PC-9 (cell line): ENCODE results near the gene PXMP2. TPM values are rescaled to one million over a fixed set of nuclear protein-coding genes. Genes with fewer than 3 reads are reported as not detected.

ENCODE experiments used
- BruUV-seq: library from RNA; stranded (reverse); fragments of 400-500 nt; replicated peaks from 2 replicates; lab custom pipeline; 2021; lab: Mats Ljungman, UMichigan
- CTCF ChIA-PET: fragments of 300-600 bp; sonication (Branson Sonifier 250); formaldehyde crosslinking; loops from one replicate; lab custom pipeline; 2022; ENCODE audit warnings: antibody characterized with exemption; lab: Charles Lee
- POLR2A ChIA-PET: fragments of 300-600 bp; sonication (Branson Sonifier 250); formaldehyde crosslinking; loops from one replicate; lab custom pipeline; 2022; ENCODE audit warnings: antibody characterized with exemption; ENCODE audit not compliant: unreplicated experiment; lab: Charles Lee
- DNase-seq, 2 experiments: peaks; one replicate each; pipeline versions ENCODE4 v3.0.0 to v3.0.0-alpha.2; 2015 to 2022; ENCODE audit warnings: mixed read lengths in 1 of 2
- H2AFZ ChIP-seq: fragments of 200-600 bp; sonication (generic); 2 replicates; pipeline ENCODE4 v1.8.1; 2017; ENCODE audit warnings: antibody characterized with exemption
- H3F3A ChIP-seq: fragments of 200-600 bp; sonication (generic); 2 replicates; pipeline ENCODE4 v1.8.1; 2017; ENCODE audit warnings: antibody characterized with exemption, mild to moderate bottlenecking, low read depth; ENCODE audit not compliant: insufficient read depth
- H3K27ac ChIP-seq: fragments of 200-600 bp; sonication (generic); 2 replicates; pipeline ENCODE4 v1.6.1; 2016; ENCODE audit warnings: mixed run types
- H3K27me3 ChIP-seq: fragments of 200-600 bp; sonication (generic); 2 replicates; pipeline ENCODE4 v1.6.1; 2016; ENCODE audit warnings: low read depth, mixed run types; ENCODE audit not compliant: insufficient read depth
- H3K36me3 ChIP-seq: fragments of 200-600 bp; sonication (generic); 2 replicates; pipeline ENCODE4 v1.6.1; 2016; ENCODE audit warnings: low read depth, mixed run types
- H3K4me1 ChIP-seq: fragments of 200-600 bp; sonication (generic); replicated peaks from 2 replicates; pipeline ENCODE4 v1.6.1; 2016; ENCODE audit warnings: mixed run types; ENCODE audit not compliant: insufficient read depth
- H3K4me2 ChIP-seq: fragments of 200-600 bp; sonication (generic); 2 replicates; pipeline ENCODE4 v1.6.1; 2017; ENCODE audit warnings: mixed run types
- H3K4me3 ChIP-seq: fragments of 200-600 bp; sonication (generic); 2 replicates; pipeline ENCODE4 v1.6.1; 2016; ENCODE audit warnings: mixed run types
- H3K79me2 ChIP-seq: fragments of 200-600 bp; sonication (generic); 2 replicates; pipeline ENCODE4 v1.6.1; 2017; ENCODE audit warnings: low read depth, mixed run types
- H3K9me2 ChIP-seq: fragments of 200-600 bp; sonication (generic); 2 replicates; pipeline ENCODE4 v1.8.1; 2017; ENCODE audit warnings: mild to moderate bottlenecking; ENCODE audit not compliant: insufficient read depth
- H3K9me3 ChIP-seq: fragments of 200-600 bp; sonication (generic); 2 replicates; pipeline ENCODE4 v1.8.1; 2016; ENCODE audit warnings: low read depth; ENCODE audit not compliant: insufficient read depth
- H4K20me1 ChIP-seq: fragments of 200-600 bp; sonication (generic); 2 replicates; pipeline ENCODE4 v1.8.1; 2017; ENCODE audit not compliant: insufficient read depth
- CTCF ChIP-seq: fragments of 200-600 bp; sonication (generic); conservative IDR thresholded peaks from 2 replicates; pipeline ENCODE4 v1.6.1; 2017; ENCODE audit warnings: mixed run types, antibody characterized with exemption, mild to moderate bottlenecking, moderate library complexity
- EZH2 ChIP-seq: fragments of 200-600 bp; sonication (generic); IDR thresholded peaks from 2 replicates; pipeline ENCODE4 v1.8.0; 2017; ENCODE audit warnings: antibody characterized with exemption, low read depth
- intact Hi-C: fragments of 100-400 bp; cut with micrococcal nuclease; formaldehyde crosslinking; loops from one replicate; pipeline ENCODE4 v1.10.0; 2022; ENCODE audit not compliant: unreplicated experiment
- total RNA-seq: library from RNA; stranded (reverse); gene quantifications from 2 replicates; pipeline ENCODE4 v1.2.3, GENCODE V29; 2021

Gene PXMP2
- total RNA-seq, 1 experiment from 2014 or later = 38.6 TPM

DNA sequence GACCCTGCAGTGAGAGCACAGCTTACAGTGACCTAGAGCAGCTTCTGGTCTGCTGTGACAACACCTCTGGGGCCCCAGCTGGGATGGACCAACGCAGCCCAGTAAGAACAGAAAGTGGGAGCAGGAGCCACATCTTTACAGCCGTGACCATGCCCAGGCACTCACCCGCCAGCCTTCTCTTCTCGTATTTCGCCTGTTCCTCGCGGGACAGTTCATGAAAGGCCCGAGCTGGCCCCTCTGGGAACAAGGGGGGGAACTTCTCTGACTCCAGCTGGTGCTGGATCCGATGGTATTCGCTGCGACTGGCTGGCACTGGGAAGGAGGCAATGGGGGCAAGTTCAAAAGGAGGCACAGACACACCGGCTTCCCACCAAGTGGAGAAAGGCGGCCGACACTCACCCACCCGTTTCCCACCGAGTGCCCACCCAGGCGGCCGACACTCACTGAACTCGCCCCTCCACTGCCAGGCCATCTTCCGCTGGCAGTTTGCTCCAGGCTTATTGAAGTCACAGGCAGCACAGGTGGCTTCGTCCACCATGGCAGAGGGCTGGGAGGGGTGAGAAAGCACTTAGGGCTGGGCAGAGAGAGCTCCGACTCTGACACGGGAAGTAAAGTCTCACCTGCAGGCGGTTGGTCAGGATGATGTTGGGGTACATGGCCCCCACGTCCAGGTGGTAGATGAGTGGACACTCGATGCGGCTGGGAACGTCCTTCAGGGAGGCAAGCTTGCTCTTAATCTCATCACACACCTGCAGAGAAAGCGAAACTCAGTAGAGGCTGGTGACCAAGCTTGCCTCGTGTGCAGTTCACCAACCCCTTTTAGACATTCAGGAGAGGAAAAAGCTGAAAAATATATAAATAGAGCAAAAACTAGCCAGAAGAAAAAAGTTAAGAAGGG lies 18.9 kb upstream of the PXMP2 start:
- TF ChIP-seq CTCF (no peak), EZH2 (no peak)
- Histone ChIP-seq H4K20me1 (no peaks in the 10 kb centered on the region), H3K9me3 (no peaks in the 10 kb centered on the region), H3K27ac (no peak overlapping the region), H3K79me2 (no peaks in the 10 kb centered on the region), H3K4me3 (no peak overlapping the region), H3K36me3 (peaks cover 26% of the 10 kb centered on the region; the same call in 1 of the 2 replicates), H2AFZ (no peak overlapping the region), H3K4me1 (no peaks in the 10 kb centered on the region), H3K27me3 (no peaks in the 10 kb centered on the region), H3K4me2 (no peak overlapping the region), H3F3A (no peaks in the 10 kb centered on the region), H3K9me2 (no peaks in the 10 kb centered on the region)
- intact Hi-C loops = no loop called here
- no peak for DNase-seq
- ChIA-PET POLR2A (no interaction called here), CTCF (no interaction called here)
- BruUV-seq = no TSS peak

GRCh38 chr12:132669166-132669879 lies 18.1 kb upstream of the PXMP2 start:
- H3K9me2 ChIP-seq = no peaks in the 10 kb centered on the region
- no TSS peak for BruUV-seq
- H3K9me3 ChIP-seq = no peaks in the 10 kb centered on the region
- TF ChIP-seq EZH2 (no peak), CTCF (no peak)
- H3K4me3 ChIP-seq = no peak overlapping the region
- ChIA-PET CTCF (no interaction called here), POLR2A (no interaction called here)
- peaks cover 26% of the 10 kb centered on the region; the same call in 1 of the 2 replicates for H3K36me3 ChIP-seq
- no peaks in the 10 kb centered on the region for H3F3A ChIP-seq
- H4K20me1 ChIP-seq = no peaks in the 10 kb centered on the region
- intact Hi-C loops = no loop called here
- no peak overlapping the region for H3K27ac ChIP-seq
- H3K79me2 ChIP-seq = no peaks in the 10 kb centered on the region
- H3K4me1 ChIP-seq = no peaks in the 10 kb centered on the region
- no peak overlapping the region for H3K4me2 ChIP-seq
- DNase-seq = no peak
- H2AFZ ChIP-seq = no peak overlapping the region
- H3K27me3 ChIP-seq = no peaks in the 10 kb centered on the region

DNA sequence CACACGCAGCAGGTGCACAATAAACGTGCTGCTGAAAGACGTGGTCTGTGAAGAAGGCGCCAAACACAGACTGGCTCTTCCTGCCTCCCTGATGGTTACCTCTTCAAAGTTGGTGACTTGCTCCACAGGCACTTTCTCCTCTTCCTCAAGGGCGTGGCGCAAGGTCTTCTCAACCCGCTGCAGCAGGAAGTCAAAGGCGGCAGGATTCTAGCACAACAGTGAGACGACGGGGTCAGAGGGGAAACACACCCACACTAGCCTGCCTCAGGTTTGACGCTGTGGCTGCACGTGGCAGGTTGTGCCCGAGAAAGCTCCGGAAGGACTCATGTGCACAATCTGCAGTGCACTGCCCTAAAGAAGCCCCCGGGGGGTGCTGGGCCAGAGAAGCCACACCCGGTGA lies 15.3 kb upstream of the PXMP2 start:
- no TSS peak for BruUV-seq
- Histone ChIP-seq H3K27me3 (no peaks in the 10 kb centered on the region), H2AFZ (no peak overlapping the region), H3K4me2 (no peak overlapping the region), H3K4me3 (no peak overlapping the region), H3K4me1 (no peaks in the 10 kb centered on the region), H3K79me2 (no peaks in the 10 kb centered on the region), H3F3A (no peaks in the 10 kb centered on the region), H3K27ac (no peak overlapping the region), H3K36me3 (peaks cover 16% of the 10 kb centered on the region; the same call in 1 of the 2 replicates), H3K9me2 (no peaks in the 10 kb centered on the region), H3K9me3 (no peaks in the 10 kb centered on the region), H4K20me1 (no peaks in the 10 kb centered on the region)
- ChIA-PET POLR2A (no interaction called here), CTCF (no interaction called here)
- TF ChIP-seq CTCF = no peak
- TF ChIP-seq EZH2 = no peak
- DNase-seq = no peak
- intact Hi-C loops = no loop called here
